SHP77 (cell line): ENCODE data around the gene NKX6-1.

ENCODE experiments used
- DNase-seq, 2 experiments: peaks; one replicate each; lab custom pipeline; 2025; lab: John Stamatoyannopoulos, UW

The NKX6-1 gene

DNA sequence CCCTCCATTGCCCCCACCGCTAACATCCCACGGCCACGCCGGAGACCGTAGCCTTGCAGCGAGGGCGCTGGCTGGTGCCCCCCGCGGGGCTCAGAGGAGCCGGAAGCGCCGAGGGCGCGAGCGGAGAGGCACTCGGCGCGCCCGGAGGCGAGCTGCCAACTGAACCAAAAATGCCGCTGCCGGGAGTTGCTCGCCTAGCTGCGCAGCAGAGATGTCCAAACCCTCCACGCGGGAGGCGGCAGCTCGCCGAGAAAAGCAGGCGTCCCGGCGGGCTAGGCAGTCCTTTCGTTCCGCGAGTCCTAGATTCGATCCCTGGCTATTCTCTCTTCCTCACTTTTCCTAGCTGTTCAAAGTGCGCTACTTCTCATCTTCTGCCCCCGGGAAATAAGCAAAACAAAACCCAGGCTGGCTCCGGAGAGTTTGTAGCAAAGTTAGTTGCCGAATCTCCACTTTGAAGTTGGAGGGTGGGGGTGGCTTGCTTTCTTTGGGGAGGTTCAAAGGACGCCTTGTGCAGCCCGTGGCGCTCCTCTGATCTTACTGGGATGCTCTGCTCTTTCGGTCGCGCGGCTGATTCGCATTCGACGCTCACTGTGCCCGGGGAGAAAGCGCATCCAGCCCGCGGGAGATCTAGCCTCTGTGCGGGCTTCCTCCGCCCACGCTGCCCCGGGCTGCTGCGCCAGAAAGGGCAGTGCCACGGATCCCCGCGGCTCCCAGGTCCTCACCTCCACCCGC, 723 bp downstream of the NKX6-1 start:
- DNase-seq = no peak

DNA sequence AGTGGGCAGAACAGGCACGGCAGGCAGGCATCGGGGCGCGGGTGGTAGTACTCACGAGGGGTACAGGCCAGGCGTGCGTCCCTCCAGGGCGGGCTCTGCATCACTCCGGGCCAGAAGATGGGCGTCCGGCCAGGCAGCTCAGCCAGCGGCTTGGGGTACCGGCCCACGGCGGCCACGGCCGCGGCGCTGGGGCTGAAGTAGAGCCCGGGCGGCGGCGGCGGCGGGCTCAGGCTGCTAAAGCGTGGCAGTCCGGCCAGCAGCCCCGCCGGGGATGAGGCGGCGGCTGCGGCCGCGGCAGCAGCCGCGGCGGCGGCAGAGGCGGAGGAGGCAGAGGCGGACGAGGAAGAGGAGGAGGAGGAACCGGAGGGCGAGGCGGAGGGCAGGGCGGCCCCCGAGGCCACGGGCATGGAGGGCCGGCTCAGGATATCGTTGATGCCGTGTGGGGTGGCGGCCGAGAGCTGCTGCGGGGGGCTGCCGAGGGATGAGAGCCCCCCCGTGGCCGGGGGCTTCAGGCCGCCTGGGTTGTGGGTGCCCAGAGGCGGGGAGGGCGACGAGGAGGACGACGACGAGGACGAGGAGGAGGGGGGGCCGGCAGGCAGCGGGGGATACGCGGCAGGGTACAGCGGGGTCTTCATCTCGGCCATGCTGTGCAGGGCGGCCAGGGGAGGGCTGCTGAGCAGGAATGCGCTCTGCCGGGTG, 1.4 kb downstream of the NKX6-1 start:
- no peak for DNase-seq

DNA sequence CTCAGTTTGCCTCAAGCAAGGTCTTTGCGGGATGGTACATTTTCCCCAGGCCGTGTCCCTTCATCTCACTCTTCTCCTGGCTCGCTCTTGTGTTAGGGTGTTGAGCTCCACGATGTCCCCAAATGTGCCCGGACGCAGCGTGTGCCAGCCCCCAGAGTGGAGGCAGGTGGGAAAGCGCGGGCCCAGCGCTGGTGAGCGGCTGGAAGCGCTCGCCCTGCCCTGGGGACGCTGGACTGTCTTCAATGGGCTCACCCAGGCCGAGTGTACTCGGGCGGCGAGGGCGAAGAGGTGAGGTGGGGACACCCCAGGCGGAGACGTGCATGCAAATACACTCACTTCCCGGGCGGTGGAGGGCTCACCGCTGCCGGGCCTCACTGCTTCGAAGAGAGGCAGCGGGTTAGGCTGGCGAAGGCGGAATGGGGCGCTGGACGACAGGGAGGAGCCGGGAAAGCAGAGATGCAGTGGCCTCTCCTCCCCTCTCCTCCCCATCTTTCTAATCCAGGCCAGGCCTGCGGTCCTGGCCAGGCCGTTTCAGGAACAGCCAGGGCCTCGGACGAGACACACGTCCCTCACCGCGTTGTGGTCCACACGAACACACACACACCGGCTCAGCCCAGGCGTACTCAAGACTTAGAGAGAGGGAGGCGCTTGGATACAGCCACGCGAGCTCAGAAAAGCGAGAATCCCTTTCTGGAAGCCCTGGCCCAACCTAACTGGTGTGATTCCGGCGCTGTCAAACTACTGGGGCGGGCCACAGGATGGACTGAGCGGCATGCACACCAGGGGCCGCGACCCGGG, 2.2 kb downstream of the NKX6-1 start:
- DNase-seq = no peak

DNA sequence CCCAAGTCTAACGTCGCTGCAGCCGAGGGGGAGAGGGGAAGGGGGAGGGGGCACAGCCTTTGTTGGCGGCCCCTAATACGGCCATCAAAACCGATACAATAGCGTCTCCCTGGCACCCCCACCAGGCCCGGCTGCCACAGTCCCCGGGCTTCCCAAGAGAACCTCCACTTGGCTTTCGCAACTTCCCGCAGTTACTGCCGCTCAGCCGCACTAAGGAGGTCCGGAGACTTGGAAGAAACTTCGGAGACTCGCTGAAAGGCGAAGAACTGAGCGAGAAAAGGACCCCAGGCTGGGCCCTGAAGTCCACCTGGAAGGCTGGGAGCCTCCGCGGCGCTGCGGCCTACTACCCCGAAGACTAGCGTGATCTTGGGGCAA, 2.8 kb downstream of the NKX6-1 start:
- no peak for DNase-seq

DNA sequence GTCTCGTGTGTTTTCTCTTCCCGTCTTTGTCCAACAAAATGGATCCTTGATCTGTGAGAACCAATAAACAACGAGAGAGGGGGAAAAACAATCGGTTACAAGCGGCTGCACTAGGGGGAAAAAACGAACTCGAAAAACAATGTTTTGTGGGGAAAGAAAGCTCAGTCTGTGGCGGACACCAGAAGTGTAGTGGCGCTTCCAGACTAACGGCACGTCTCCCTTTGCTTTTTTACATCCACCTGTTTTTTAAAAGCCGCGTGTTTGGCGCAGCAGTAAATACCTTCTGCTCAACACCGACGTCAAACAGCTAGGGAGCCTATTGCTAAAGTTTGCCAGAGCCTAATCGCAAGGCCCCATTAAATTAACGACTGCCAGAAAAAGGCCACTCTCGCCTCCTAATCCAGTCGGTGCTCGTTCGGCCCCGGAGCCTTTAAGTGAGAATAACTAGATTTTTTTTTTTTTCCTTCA, 3.3 kb downstream of the NKX6-1 start:
- no peak for DNase-seq

DNA sequence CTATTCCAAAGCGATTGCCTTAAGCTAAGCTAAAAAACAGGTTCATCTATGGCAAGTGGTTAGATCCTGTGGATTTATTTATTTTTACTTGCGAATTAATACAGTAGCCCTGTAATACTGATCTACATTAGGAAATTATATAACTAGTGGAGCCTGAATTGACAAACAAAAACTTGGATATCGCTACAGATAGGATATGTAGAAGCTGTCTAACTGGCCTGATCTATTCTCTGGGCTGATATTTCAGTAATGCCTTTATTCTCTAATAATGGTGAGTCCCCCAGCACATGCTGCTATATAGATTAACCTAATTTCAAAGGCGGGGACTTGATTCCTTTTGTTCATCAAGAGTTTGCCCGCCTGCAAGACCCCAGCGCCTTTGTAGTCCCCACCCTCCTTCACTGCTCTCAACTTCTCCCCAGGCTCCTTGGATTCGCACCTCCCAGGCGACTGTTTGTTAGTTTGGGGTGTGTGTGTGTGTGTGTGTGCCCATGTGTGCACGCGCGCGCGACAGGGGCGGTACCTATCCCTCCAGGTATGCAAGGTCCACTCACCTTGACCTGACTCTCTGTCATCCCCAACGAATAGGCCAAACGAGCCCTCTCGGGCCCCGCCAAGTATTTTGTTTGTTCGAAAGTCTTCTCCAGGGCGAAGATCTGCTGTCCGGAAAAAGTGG, 3.8 kb downstream of the NKX6-1 start:
- DNase-seq = no peak

DNA sequence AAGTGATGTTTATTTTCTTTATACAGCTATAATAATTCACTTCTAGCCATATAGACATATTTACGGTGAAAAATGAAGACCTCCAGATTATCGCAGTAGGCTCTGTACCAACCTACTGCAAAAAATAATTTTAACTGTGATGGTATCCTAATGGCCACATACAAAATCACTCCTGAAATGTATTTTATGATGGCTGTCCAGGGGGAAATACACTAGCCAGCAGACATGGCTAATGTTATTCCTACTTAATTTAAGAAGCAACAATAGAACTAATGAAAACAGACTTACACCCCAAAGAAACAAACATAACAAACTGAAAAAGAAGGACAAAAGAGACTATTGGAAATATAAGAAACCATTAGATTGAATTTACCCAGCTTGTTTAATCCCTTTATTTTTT, 4.6 kb downstream of the NKX6-1 start:
- no peak for DNase-seq

DNA sequence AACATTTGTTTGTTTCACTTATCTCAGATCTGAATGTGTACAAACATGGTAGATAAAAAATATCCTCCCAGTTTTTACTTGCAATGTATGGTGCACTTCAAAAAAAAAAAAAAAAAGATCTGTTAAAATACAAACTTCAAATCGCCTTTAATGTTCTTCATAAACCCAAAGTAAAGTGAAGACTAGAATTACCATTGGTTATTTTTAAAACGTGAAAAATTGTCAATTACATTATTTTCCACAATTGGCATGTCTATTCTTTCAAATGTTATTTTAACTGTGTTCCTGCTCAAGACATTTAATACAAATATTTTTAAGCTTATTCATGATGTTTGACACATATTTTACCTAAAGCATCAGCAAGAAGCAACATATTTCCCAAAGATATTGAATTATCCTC, 5.0 kb downstream of the NKX6-1 start:
- DNase-seq = no peak

DNA sequence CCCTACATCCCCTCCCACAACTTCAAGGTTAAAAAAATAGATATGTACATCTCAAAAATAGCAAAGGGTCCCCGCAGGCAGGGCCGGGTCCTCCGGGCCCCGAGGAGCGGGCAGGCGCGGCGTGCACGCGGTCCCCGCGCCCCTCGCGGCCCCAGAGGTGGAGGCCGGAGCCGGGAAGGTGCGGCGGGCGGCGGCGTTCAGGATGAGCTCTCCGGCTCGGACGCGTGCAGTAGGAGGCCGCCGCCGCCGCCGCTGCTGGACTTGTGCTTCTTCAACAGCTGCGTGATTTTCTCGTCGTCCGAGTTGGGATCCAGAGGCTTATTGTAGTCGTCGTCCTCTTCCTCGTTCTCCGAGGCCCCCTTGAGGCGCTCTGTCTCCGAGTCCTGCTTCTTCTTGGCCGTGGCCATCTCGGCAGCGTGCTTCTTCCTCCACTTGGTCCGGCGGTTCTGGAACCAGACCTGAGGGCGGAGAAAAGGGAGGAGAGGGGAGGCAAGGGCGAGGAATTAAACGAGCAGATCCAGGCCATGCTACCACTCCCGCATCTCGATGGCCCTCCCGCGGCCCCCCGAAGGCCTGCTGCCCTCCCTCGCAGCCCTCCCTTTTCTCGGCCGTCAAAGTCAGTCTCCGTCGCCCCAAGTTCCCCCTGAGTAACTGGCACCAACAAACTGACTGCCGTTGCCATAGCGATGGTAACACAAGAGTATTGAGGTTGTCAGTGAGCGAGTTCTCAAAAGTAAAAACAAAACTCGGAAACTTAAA, 5.8 kb downstream of the NKX6-1 start:
- no peak for DNase-seq

DNA sequence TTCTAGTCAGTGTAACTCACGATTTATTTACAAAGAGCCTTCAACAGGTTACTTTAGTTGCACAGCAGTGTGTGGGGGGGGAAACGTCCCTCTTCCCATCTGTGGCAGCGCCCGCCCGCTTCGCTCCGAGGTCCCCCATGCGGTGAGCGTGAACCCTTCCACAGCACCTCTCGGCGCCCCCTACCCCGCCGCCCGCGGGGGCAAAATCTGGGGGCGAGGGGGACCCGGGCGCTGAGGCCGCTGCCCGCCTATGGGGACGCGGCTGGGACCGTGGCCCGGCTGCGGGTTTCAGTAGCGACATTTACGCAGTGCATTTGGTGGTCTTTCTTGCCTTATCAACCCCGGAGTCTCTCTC, 6.4 kb downstream of the NKX6-1 start:
- no peak for DNase-seq

DNA sequence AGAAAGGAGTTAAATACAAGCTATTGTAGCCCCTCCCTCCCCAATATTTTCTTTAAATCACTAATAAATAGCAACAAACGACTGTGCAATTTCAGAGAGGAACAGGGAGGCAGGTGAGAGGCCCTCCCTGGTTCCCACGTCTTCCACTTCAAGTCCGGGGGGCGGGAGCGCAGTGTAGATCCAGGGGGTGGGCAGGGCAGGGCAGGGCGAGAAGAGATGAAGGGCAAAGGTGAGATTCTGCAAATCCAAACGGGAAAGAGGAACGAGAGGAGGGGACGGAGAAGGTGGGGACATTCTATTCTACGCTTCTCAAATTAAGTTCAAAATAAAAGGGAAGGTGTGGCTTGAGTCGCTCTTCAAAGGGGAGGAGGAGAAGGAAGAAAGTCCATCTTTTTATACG, 6.8 kb downstream of the NKX6-1 start:
- DNase-seq = no peak

DNA sequence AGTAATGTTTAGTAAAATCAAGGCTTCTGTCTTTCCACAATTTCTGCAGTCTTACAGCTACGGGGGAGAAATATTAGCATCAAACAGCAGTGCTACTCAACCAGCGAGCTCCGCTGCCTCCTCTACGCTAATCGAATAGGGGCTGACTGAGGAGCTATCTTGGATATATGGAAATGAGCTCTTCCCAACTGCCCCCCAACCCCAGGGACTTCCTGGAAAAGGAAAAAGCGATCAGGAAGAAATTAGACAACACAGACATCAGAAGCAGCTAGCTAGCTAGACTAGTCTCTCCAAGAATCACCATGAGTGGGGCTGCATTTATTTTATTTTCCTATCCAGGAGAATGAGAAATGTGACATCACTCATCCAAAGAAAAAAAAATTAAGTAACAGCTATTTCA, 7.6 kb downstream of the NKX6-1 start:
- DNase-seq = no peak

DNA sequence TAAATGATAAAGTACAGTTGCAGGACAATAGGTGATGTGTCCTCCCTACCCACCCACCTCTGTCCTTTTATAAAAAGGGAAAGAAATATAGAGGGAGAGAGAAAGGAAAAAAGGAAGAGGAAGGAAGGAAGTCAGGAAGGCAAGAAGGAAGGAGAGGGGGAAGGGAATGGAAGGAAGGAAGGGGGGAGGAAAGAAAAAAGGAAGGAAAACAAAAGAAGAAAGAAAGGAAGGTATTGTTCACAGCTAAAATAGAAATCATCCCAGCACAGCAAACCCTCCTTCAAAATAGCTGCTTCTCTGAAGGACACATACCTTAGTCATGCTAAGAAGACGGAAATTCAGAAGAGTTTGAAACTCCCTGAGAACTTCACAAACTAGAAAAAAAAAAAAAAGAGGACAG, 8.4 kb downstream of the NKX6-1 start:
- no peak for DNase-seq

DNA sequence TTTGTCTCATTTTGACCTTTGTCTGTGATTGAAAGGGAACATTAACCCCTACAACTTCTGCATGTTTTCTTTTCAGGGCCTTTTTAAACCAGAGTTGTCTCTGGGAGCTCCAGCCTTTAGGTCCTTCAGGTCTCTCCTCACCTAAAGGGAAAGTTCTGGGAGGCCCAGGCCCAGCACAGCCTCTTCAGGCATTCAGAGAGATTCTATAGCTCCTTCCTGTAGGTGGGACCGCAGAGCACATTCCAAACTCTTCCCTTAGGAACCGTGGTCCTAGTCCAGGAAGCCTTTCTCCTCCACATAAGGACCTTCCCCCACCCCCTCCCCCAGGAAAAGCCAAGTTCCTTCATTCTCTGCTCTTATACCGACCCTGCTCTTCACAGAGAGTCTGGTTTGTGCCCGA, 14.9 kb downstream of the NKX6-1 start:
- DNase-seq = no peak

DNA sequence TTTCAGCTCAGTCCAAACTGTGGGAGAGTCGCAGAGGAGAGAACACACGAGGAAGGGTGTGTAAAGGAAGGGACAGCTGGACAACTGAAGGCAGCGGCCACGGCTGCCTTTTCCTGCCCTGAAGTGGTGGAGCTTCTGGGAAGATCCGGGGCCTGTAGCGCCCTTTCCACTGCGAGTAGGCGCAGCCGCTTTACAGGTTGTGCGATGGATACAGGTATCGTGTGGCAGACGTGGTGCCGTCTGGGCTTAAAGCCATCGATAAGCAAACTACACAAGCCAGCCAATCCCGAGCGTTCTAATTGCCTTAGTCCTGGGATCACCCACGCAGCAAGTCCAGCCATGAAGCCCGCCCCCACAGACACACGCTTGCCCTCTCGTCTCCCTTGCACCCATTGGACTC, 15.4 kb downstream of the NKX6-1 start:
- no peak for DNase-seq

DNA sequence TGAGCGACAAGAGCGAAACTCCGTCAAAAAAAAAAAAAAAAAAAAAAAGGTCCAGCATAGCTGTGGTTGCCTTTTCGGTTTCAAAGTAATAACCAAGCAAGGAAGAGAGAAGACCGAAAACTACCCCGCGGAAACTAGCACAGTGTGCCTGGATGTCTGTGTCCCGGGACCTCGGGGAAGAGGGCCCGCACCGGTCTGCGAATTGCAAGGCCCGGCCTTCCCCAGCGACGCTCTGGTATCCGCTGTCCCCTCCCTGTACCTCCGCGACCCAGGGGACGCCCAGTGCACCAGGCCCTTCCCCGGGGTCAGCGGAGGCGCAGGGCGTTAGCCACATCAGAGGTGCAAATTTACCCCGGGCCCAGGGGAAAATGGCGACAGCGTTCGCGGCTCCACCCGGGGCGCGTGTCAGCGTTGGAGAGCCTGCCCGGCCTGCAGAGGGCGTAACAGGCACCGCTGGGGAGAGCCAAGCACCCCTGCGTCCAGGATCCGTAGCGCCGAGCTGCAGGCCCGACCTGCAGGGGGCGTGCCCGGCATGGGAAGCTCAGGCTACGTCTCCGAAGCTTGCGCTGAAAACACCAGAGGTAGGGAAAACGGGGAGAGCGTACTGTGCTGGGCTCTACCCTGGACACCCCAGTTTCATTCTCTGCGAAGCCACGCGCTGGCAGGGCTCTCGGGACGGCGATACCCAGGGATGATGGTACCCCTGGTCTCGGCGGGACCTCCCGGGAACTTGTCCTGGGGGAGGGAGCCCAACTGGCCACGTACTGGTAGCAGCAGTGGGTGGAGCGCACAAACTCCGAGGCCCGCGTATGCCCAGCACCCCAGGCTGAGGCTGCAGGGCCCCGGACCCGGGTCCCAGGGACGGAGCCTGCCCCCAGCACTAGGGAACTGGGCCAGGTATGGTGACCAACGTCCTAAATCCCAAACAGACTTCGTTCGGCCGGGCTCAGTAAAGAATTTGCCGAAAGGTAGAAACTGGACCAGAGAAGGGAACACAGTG, 16.2 kb downstream of the NKX6-1 start:
- DNase-seq = no peak

DNA sequence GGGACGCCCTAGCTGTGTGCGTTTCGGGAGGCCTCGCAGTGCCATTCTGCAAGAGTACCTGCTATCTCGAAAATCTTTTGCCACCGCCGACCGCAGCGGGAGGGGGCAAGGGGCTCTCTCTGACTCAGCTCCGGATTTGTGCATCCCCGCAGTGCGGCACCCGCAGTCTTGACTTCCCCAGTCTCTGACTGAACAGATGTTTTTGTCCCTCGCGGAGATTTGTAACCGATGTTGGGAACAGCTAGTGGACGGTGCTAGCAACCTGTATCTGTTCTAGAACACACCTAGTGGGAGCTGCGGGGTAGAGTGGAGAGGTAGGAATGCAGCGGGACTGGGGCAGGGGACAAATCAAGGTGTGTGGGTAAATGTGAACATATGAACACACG, 17.2 kb downstream of the NKX6-1 start:
- DNase-seq = no peak

DNA sequence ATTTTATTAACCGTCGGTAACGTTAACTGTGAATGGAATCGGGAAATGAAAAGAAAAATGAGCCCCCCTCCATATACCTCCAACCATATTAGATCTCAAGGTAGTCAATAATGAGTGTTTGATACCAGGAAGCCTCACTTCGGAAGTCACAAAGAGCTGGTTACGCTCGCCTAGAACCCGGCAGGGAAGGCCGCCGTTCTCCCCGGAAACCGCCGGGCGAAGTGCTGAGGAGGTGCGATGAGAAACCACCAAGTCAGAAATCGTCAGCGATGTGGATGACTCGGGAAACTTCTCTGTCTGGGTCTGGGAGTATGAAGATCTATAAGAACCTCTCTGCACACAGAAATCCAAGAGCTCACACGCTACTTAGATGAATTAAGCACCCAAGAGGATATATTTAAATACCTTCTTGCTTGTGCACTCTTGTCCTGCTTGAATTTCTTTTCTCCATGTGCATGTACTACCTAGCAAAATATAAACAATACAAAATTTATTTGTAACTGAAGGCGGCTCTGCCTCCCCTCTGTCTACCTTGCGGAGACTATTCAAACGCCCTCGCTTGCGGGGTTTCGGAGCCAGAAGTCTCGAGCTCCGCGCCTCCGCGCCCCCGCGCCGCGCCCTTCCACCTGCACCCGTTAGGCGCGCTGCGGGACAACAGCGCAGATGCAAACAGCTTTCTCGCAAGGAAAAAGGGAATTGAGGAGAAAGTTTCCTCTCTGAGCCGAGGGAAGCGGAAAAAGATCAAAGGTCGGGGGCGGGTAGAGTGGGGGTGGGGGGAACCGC, 17.8 kb downstream of the NKX6-1 start:
- DNase-seq = no peak

DNA sequence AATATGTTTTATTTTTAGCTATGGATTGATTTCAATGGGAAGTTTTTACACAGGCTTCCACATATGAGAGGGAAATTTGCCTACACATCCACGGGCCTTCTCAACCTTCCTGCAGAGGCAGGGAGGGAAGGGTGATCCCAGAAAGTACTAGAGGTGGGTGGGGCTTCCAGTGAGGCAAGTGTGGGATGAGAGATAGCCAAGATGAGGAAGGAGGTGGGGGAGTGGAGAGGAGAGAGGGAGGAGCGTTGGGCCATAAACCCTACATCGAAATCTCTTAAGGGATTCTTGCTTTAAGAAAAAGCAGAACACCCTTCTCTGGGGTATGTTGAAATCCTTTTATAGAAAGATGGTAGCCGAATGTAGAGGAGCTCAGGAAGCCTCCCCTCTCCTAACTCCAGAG, 19.0 kb downstream of the NKX6-1 start:
- DNase-seq = no peak

DNA sequence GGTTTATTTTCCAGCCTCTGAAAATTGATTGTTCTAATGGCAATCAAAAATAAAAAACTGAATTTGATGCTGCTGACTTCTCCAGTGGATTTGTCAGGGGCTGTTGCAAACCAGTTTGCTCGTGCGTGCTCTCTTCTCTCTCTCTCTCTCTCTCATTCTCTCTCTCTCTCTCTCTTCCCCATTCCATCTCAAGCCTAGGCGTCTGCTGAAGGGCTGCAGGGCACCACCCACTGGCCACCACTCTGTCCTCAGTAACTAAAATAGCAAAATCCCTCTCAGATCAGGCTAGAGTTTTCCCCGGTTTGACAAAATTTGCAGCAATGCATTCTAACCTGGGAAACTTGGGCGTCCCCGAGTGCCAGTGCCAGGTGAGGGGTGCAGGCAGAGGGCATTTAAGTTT, 19.4 kb downstream of the NKX6-1 start:
- DNase-seq = no peak
